Mucosa of descending colon (tissue), 3 donors: Measurements from ENCODE around the gene TWF2. TPM values are rescaled to one million over a fixed set of nuclear protein-coding genes. Genes with fewer than 3 reads are reported as not detected.
"Not testable (repeated sequence)": the region's sequence is repeated elsewhere in the genome, so short reads cannot be mapped to it uniquely, and the experiment has no call there.

ENCODE experiments used
- ATAC-seq: fragments of 200-7000 bp; cut with Tn5 transposase; one replicate; pipeline ENCODE4 v1.9.1; 2020; ENCODE audit warnings: mild to moderate bottlenecking, moderate library complexity
- DNase-seq, 3 donors: peaks; one replicate each; pipeline ENCODE4 v3.0.0-alpha.2; 2020
- H3K36me3 ChIP-seq: fragments of 200-600 bp; one replicate; pipeline ENCODE4 v1.8.0; 2021; ENCODE audit warnings: low read depth, mild to moderate bottlenecking
- H3K4me1 ChIP-seq: fragments of 200-600 bp; one replicate; pipeline ENCODE4 v1.8.0; 2021; ENCODE audit warnings: low read depth, mild to moderate bottlenecking
- H3K4me3 ChIP-seq: fragments of 200-600 bp; one replicate; pipeline ENCODE4 v1.8.0; 2021; ENCODE audit warnings: mild to moderate bottlenecking
- H3K9me3 ChIP-seq: fragments of 200-600 bp; one replicate; pipeline ENCODE4 v1.8.0; 2021; ENCODE audit warnings: mild to moderate bottlenecking
- intact Hi-C, 2 donors: fragments of 100-400 bp; cut with DNase I in 1 of 2; cut with micrococcal nuclease in 1 of 2; formaldehyde crosslinking; loops; one replicate each; pipeline versions ENCODE4 v1.11.0 to v1.11.1; 2022; cut with DNase I, micrococcal nuclease
- total RNA-seq, 3 donors: library from RNA; stranded (reverse); fragmentation: NEBNext Ultra II Directional in 2 of 3; extraction: Animal tissue kit (Norgen Biotek cat#: 25700) in 2 of 3; gene quantifications; one replicate each; pipeline versions ENCODE4 v1.2.1 to v1.2.4, GENCODE V29; 2021 to 2023
- TF ChIP-seq, protein P1 (sequence below): fragments of 200-600 bp; IDR thresholded peaks from one replicate; pipeline ENCODE4 v1.8.0; 2022; ENCODE audit warnings: antibody characterized with exemption, mild to moderate bottlenecking
- donor health status: DM: no; HTN: no; CAD: no; lungs with moderate emphysema.
- donor health status: DM: no; HTN: no; CAD: no.
- donor health status: DM: no; HTN: yes; CAD: no.

TWF2 gene
- total RNA-seq, 3 donors from 2014 or later: 39.1 to 41.1 (median 41.0) TPM

DNA sequence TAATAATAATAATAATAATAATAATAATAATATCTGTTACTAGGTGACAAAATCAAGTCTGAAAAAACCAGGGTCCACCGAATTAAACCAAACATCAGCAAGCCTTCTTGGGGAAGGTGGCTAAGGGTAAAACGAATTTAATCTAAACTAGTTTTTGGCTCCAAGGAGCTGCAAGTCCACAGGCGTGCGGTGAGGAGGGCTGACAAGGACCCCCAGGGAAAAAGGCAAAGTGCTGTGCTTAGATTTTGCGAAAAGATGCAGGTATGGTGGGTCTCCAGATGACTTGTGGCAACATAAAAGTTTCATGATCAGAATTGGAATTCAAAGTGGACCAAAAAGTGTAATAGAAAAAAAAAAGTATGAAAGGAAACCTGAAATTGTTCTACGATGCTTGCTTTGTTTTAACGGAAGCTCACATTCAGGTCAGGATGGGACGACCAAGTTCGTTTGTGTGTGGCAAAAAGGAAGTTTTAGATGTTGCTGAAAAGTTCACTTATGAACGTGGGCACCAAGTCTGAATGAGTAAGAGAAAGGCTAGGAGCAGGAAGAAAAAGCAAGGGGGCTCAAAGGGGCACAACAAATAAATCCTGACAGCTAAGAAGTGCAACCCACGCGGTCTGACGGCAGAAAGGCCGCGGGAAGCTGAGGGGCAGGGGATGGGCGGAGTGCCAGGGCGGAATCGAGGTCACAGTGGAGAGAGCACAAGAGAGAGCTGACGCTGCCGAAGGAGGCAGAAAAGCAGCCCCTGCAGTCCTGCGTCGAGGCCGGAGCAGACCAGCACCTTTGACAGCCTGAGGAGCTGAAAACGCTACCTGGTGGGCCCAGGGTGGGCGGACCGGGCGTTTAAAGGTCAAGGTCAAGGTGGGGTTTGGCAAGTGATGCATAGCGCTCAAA lies 38.4 kb upstream of the TWF2 start:
- no peaks in the 10 kb centered on the region for H3K36me3 ChIP-seq
- no peaks in the 10 kb centered on the region for H3K9me3 ChIP-seq
- H3K4me1 ChIP-seq: peaks cover 34% of the 10 kb centered on the region
- H3K4me3 ChIP-seq: peak overlapping the region; percentile 74
- ATAC-seq: peak; percentile 55
- intact Hi-C loops: no loop called here
- TF ChIP-seq, protein P1, sequence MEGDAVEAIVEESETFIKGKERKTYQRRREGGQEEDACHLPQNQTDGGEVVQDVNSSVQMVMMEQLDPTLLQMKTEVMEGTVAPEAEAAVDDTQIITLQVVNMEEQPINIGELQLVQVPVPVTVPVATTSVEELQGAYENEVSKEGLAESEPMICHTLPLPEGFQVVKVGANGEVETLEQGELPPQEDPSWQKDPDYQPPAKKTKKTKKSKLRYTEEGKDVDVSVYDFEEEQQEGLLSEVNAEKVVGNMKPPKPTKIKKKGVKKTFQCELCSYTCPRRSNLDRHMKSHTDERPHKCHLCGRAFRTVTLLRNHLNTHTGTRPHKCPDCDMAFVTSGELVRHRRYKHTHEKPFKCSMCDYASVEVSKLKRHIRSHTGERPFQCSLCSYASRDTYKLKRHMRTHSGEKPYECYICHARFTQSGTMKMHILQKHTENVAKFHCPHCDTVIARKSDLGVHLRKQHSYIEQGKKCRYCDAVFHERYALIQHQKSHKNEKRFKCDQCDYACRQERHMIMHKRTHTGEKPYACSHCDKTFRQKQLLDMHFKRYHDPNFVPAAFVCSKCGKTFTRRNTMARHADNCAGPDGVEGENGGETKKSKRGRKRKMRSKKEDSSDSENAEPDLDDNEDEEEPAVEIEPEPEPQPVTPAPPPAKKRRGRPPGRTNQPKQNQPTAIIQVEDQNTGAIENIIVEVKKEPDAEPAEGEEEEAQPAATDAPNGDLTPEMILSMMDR: no peak
- DNase-seq: peak; percentile 84 to 91 (median 88)

DNA sequence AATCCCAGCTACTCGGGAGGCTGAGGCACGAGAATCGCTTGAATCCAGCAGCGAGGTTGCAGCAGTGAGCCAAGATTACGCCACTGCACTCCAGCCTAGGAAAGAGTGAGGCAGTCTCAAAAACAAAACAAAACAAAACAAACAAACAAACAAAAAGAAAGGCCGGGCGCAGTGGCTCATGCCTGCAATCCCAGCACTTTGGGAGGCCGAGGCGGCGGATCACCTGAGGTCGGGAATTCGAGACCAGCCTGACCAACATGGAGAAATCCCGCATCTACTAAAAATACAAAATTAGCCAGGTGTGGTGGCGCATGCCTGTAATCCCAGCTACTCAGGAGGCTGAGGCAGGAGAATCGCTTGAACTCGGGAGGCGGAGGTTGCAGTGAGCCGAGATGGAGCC lies 35.8 kb upstream of the TWF2 start:
- not testable (repeated sequence) for H3K4me3 ChIP-seq

DNA sequence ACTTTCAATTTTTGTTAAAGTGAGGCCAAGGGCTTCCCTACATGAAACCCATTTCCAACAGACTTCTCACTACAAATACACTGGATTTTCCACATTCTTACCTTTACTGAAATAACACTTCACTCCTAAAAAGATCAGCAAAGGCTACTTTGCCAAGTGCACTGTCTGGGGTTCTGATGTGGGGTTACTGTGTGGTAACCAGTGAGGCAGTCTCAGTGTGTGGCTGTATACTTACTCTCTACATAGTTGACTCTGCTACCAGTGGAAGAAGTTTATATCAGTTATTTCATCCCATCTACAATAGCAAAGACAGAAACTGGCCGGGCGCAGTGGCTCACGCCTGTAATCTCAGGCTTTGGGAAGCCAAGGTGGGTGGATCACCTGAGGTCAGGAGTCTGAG lies 33.9 kb upstream of the TWF2 start:
- no peaks in the 10 kb centered on the region for H3K9me3 ChIP-seq
- intact Hi-C loops: no loop called here
- DNase-seq (peak in 1 of 3 donors; percentile 4), ATAC-seq (no peak)
- H3K4me3 ChIP-seq: no peak overlapping the region
- H3K4me1 ChIP-seq: peaks cover 46% of the 10 kb centered on the region
- TF ChIP-seq, protein P1: no peak
- peaks cover 7% of the 10 kb centered on the region for H3K36me3 ChIP-seq

More for the DNA sequence above, 35.8 kb upstream of the TWF2 start:
- ATAC-seq, intact Hi-C loops, H3K9me3 ChIP-seq, H3K36me3 ChIP-seq: not testable (repeated sequence)
- H3K4me1 ChIP-seq: peaks cover 46% of the 10 kb centered on the region
- peak in 1 of 3 donors; percentile 27 for DNase-seq

DNA sequence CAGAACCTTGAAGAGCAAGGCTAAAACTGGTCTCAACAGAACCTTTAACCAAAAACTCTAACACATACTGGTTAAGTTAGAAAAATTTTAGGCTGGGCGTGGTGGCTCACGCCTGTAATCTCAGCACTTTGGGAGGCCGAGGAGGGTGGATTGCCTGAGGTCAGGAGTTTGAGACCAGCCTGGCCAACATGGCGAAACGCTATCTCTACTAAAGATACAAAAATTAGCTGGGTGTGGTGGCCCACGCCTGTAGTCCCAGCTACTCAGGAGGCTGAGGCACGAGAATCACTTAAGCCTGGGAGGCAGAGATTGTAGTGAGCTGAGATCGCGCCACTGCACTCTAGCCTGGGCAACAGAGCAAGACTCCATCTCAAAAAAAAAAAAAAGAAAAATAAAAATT lies 33.2 kb upstream of the TWF2 start:
- H3K9me3 ChIP-seq, intact Hi-C loops, ATAC-seq, H3K4me3 ChIP-seq: not testable (repeated sequence)
- peaks cover 46% of the 10 kb centered on the region for H3K4me1 ChIP-seq
- H3K36me3 ChIP-seq: peaks cover 11% of the 10 kb centered on the region
- DNase-seq: peak in 1 of 3 donors; percentile 14

DNA sequence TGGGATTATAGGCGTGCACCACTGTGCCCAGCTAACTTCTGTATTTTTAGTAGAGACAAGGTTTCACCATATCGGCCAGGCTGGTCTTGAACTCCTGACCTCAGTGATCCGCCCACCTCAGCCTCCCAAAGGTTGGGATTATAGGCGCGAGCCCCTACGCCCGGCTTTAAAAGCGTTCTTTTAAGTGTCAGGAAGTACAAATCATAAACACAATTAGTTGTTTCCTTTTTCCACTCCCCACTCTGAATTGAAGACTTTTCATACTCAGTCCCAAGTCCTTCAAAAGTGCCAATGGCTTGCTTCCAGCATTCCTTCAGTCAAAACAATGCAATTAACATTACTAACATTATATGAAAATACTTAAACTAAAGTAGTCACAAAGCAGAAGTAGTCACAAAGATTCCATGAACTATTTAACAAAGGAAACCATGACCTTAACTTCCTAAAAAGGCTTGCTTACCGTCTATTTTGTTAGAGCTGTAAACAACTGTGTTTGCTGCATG lies 31.3 kb upstream of the TWF2 start:
- H3K4me1 ChIP-seq: peaks cover 30% of the 10 kb centered on the region
- intact Hi-C loops: no loop called here
- H3K36me3 ChIP-seq: peaks cover 11% of the 10 kb centered on the region
- TF ChIP-seq, protein P1: no peak
- peak in 1 of 3 donors; percentile 27 for DNase-seq
- no peak overlapping the region for H3K4me3 ChIP-seq
- H3K9me3 ChIP-seq: no peaks in the 10 kb centered on the region
- ATAC-seq: peak; percentile 32

DNA sequence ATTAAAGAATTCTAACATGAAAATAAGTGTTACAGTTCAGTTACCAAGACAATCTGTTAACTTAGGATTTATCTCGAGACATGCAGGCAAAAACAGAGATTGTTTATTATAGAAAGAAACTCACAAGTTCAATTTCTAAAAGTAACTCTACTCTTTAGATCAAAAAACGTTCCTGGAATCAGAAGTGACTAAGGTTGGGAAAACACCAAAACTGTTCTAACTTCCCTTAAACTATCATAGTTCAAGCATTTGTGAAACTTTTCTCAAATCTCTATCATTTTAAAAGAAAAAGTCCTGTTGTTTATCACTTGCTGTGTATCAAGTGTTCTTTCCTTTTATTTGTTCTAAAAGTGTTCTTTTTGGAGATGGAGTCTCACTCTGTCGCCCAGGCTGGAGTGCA lies 30.8 kb upstream of the TWF2 start:
- DNase-seq (no peak), ATAC-seq (no peak)
- intact Hi-C loops: no loop called here
- Histone ChIP-seq H3K4me1 (peaks cover 26% of the 10 kb centered on the region), H3K4me3 (no peak overlapping the region), H3K9me3 (no peaks in the 10 kb centered on the region), H3K36me3 (peaks cover 11% of the 10 kb centered on the region)
- TF ChIP-seq, protein P1: no peak
